Suppressor macrophage treated with lipopolysaccharide for 1 hour (primary cell): Measurements from ENCODE around the gene MAPRE3.

Experiments used
- DNase-seq, 3 donors: peaks; one replicate each; pipeline ENCODE4 v3.0.0-alpha.2; 2020 to 2022

The MAPRE3 gene

GRCh38 chr2:26951236-26951635, 19.2 kb upstream of the MAPRE3 start:
- no peak for DNase-seq

GRCh38 chr2:26952374-26952773, 18.1 kb upstream of the MAPRE3 start:
- DNase-seq, result no peak

GRCh38 chr2:26954135-26954534, 16.3 kb upstream of the MAPRE3 start:
- DNase-seq, result no peak

GRCh38 chr2:26957041-26957440, 13.4 kb upstream of the MAPRE3 start:
- DNase-seq, result no peak

GRCh38 chr2:26957534-26957933, 12.9 kb upstream of the MAPRE3 start:
- DNase-seq, result no peak

- peak; percentile 40 to 63 (median 59) for DNase-seq
Observed at GRCh38 chr2:26959331-26959730, 11.1 kb upstream of the MAPRE3 start.

GRCh38 chr2:26964446-26965130, 5.8 kb upstream of the MAPRE3 start:
- DNase-seq, result no peak

- DNase-seq, result no peak
Observed at GRCh38 chr2:26968001-26968400, 2.4 kb upstream of the MAPRE3 start.

GRCh38 chr2:26969077-26969844, 1.2 kb upstream of the MAPRE3 start:
- DNase-seq, result no peak

GRCh38 chr2:26970928-26971627, 641 bp downstream of the MAPRE3 start:
- peak; percentile 41 to 49 (median 43) for DNase-seq

GRCh38 chr2:26971911-26972786, 1.7 kb downstream of the MAPRE3 start:
- peak; percentile 53 to 78 (median 70) for DNase-seq

- DNase-seq, result no peak
Observed at GRCh38 chr2:26974352-26974751, 3.9 kb downstream of the MAPRE3 start.

- DNase-seq, result no peak
Observed at GRCh38 chr2:26975102-26975501, 4.7 kb downstream of the MAPRE3 start.

- no peak for DNase-seq
Observed at GRCh38 chr2:26975656-26976055, 5.2 kb downstream of the MAPRE3 start.

GRCh38 chr2:26976237-26976636, 5.8 kb downstream of the MAPRE3 start:
- no peak for DNase-seq

GRCh38 chr2:26977012-26977411, 6.6 kb downstream of the MAPRE3 start:
- DNase-seq, result no peak

- no peak for DNase-seq
Observed at GRCh38 chr2:26978061-26978596, 7.7 kb downstream of the MAPRE3 start.

GRCh38 chr2:26979741-26980140, 9.3 kb downstream of the MAPRE3 start:
- DNase-seq, result peak in 2 of 3 donors; percentile 19 to 29

- no peak for DNase-seq
Observed at GRCh38 chr2:26980971-26981370, 10.5 kb downstream of the MAPRE3 start.

- DNase-seq, result peak in 2 of 3 donors; percentile 26 to 37
Observed at GRCh38 chr2:26982102-26982742, 11.8 kb downstream of the MAPRE3 start.

- no peak for DNase-seq
Observed at GRCh38 chr2:26983746-26984145, 13.3 kb downstream of the MAPRE3 start.

GRCh38 chr2:26985807-26986206, 15.4 kb downstream of the MAPRE3 start:
- no peak for DNase-seq
